Smooth muscle cell of the brain vasculature (primary cell): Measurements from ENCODE around the gene PDZD11.
"Not testable (repeated sequence)": the region's sequence is repeated elsewhere in the genome, so short reads cannot be mapped to it uniquely, and the experiment has no call there.

Source experiments
- DNase-seq: peaks from one replicate; pipeline ENCODE4 v3.0.0-alpha.2; 2012; ENCODE audit warnings: low read depth, low spot score

PDZD11 gene, protein sequence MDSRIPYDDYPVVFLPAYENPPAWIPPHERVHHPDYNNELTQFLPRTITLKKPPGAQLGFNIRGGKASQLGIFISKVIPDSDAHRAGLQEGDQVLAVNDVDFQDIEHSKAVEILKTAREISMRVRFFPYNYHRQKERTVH

DNA sequence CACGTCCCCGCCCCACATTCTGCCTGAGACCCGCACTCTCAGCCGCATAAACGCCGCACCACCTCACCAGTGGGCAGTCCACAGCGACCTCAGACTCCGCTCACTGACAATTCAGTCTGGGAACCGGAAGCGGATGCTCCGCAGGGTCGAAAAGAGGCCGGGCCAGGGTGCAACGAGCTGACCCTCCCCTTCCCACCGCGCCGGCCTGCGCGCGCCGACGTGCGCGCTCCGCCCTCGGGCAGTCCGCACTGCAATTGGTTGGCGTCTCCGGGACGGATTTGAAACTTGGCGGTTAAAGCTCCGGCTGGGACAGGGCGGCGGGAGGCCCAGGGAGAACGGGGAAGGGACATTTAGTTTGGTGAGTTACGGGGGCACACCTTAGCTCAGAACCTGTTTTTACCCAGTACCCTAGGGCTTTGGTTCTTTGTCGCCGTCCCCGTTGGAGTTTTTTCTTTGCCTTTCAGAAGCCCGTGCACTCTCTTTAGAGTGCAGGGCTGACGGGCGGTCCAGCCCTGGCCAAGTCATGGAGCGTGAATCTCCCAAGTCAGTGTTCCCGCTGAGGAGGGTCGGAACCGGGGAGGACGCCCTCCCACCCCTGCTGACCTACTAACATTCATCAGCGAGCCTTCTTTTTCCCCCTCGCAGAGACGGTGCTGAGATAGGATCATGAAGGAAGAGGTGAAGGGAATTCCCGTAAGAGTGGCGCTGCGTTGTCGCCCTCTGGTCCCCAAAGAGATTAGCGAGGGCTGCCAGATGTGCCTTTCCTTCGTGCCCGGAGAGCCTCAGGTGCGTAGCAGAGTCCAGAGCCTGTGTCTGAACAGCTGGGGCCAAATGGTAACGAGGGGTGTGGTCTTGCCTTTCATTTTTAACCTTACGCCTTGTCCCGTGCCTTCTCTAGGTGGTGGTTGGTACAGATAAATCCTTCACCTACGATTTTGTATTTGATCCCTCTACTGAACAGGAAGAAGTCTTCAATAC, at the start of gene PDZD11, which contains the start of gene KIF4A:
Gene PDZD11 (minus strand): TSS at position 135 of the 978 bp plus-strand sequence. CDS start 586 bp downstream, outside the sequence.
Gene KIF4A (plus strand): TSS at position 312 of the 978 bp plus-strand sequence. CDS start 355 bp downstream, at position 667.
- peak; percentile 40 for DNase-seq

DNA sequence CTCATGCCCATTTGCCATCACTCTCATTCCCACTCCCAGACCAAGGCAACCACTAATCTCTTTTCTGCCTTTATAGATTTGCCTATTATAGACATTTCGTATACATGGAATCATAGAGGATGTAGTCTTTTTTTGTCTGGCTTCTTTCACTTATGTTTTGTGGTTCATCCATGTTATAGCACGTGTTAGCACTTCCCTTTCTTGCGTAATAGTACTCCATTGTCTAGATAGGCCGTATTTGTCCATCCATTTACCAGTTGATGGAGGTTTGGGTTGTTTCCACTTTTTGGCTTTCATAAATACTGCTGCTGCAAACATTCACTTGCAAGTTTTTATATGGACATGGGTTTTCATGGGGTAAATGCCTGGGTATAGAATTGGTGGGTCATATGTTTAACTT, 48.6 kb upstream of the PDZD11 start:
- DNase-seq: no peak

DNA sequence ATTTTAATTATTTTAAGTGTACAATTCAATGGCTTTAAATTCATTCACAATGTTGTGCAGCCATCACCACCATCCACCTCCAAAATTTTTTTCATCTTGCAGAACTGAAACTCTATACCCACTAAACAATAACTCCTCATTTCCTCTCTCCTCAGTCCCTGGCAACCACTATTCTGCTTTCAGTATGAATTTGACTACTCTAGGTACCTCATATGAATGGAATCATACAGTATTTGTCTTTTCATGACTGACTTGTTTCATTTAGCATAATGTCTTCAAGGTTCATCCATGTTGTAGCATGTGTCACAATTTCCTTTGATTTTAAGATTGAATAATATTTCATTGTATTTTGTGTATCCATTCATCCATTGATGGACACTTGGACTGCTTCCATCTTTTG, 47.0 kb upstream of the PDZD11 start:
- no peak for DNase-seq

DNA sequence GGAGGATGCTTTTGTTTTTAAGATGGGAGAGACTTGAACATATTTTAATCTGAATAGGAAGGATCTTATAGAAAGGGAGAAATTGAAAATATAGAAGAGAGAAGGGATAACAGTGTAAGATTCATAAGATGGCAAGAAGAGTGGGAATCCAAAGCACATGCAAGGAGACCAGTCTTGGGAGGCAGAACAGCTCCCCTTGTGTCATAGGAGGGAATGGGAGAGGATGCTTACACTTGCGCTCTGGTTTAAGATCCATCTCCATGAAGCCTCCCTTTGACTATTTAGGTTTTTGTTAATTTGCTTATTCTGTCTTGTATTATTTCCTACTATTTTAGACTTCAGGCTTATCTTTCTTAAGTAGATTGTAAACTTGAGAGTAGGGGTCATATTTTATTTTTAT, 42.9 kb upstream of the PDZD11 start:
- DNase-seq: no peak

DNA sequence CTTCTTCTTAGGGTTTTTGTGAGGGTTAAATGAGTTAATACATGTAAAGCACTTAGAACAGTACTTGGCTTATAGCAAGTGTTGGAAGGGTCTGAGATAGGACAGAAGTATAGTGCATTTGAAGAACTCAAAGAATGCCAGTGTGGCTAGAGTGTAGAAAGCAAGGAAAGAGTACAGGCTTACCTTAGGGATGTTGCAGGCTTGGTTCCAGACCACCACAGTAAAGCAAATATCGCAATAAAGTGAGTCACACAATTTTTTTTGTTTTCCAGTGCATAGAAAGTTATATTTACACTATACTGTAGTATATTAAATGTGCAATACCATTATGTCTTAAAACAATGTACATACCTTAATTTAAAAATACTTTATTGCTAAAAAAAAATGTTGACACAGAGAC, 41.4 kb upstream of the PDZD11 start:
- DNase-seq: no peak

DNA sequence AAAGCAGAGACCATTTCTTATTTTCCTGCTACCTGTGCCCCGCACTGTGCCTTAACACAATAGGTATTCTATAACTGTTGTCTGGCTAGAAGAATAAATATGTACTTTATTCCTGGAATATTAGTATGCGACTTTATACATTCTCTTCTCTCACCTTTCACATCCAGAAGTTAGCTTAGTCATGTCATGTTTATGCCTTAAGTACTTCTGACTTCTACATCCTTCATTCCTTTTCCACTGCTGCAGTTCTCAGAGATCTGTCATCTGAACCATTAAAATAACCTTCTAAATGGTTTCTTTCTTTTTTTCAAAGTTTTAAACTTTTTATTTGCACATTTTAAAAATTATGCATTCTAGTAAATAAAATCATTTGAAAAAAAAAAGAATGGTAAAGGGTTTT, 34.6 kb upstream of the PDZD11 start:
- DNase-seq: no peak

DNA sequence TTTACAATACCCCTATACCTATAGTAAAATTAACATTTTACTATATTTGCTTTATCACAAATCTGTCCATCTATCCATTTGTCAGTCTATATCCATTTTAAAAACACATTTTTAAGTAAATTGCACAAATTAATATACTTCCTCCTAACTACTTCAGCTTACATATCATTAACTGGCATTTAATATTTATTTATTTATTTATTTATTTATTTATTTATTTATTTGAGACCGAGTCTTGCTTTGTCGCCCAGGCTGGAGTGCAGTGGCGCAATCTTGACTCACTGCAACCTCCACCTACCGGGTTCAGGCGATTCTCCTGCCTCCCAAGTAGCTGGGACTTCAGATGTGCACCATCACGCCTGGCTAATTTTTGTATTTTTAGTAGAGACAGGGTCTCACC, 33.9 kb upstream of the PDZD11 start:
- not testable (repeated sequence) for DNase-seq

DNA sequence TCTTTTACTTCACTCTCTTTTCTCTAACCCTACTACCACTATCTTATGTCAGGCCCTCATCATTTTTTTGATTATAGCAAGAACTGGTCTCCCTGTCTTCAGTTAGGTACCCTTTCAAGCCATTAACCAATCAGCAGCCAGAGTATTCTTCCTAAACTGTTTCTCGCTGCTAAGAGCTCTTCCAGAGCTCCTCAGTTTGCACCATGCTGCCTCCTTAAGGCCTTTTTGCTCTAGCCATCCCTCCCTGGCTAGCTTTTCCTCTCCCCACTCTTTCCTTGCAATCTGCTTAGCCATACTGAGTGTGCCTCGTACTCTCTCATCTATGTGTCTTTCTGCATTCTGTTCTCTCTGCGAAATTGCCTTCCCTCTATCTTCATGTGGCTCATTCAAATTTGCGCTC, 33.1 kb upstream of the PDZD11 start:
- DNase-seq: no peak

DNA sequence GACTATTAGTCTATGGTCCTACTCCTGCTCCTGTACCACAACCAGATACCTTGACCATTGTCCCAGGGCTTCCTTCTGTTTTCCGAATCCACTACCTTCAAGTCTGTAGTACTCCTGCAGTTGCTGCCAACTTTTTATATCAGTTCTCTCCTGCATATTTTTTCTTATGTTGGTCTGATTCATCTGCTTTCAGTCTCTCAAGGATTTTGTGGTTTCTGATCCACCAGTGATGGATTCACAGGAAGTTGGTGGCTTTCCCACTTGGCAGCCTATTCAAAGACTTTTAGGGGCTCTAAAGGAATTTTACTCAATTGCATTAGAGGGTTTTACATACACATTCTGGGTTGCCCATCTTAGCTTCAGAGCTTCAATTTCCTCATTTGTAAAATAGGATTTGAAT, 23.8 kb upstream of the PDZD11 start:
- DNase-seq: no peak

DNA sequence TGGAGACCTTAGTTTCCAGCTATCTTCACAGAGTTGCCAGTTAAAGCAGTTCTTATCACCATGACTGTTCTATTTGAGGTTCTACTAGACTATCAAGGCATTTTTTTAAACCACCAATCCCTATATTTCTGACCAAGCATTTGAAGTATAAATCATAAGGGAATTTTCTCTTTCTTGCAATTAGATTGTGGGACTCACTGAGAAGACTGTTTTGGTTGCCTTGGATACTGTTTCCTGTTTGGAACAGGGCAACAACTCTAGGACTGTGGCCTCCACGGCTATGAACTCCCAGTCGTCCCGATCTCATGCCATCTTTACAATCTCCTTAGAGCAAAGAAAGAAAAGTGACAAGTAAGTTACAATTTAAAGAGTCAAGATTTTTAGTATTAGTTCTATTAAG, 12.0 kb upstream of the PDZD11 start:
- no peak for DNase-seq

DNA sequence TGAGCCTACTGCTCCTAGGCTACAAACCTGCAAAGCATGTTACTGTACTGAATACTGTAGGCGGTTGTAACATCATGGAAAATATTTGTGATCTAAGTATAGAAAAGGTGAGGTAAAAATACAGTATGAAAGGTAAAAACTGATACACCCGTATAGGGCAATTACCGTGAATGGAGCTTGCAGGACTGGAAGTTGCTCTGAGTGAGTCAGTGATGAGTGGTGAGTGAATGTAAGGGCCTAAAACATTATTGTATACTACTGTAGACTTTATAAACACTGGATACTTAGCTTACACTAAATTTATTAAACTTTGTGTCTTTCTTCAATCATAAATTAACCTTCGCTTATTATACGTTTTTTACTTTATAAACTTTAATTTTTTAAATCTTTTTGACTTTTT, 3.9 kb upstream of the PDZD11 start:
- no peak for DNase-seq

DNA sequence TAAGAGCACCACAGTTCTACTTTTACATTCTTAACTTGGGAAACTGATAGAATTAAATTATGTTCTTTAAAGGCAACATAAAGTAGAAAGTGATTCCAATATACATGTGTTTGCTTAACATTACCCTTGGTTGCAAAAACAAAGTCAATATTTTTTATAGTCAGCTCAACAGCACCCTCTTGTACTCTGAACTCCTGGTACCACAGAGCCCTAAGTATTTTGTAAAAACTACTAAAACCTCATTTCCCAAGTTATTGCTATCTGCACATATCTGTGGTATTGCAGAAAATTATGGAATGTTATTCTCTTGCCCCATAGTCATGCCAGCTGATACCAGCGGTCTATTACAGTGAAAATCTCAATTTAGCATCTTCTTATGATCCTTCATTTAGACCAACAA, 3.1 kb upstream of the PDZD11 start:
- no peak for DNase-seq

DNA sequence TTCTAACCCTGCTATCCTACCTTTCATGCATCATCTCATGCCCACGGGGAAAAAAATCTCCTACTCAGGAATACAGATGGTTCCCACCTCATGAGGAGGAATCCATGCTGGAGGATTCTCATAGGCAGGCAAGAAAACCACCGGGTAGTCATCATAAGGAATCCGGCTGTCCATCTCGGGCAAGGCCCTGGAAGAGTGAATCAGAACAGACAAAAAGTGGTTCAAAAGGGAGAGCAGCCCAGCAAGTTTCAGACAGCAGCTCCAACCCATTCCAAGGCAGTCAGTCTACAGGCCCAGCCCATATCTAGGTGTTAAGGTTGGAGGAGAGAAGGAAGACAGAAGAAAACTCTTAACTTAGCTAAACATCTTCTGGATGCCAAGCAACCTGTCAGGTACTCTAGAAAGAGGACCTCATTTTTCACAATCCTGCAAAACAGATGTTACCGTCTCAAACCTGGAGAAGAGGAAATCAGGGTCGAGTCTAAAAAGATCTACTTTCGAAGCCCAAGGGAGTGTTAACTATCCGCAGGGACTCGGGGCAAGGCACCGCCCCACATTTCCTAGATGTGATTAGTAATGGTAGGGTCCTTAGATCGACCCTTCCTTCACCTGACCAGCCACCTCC, 447 bp downstream of the PDZD11 start:
- DNase-seq: no peak

DNA sequence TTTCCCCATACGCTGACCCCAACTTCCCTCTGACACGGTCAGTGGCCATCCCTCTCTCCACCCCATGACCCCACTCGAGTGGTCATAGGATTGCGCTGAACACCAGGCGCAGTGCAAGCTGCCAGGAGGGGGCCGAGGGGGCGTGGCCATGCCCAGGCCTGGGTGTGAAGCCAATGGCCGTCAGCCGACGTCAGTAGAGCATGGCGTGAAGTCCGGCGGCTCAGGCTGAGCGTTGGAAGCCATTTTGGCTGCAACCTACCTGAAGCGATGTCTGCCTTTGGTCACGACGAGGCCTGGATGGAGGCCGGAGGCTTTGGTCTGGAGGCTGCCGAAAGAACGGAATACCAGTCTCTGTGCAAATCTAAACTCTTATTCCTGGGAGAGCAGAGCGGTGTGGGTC, 7.8 kb downstream of the PDZD11 start, which contains the start of gene RAB41:
Gene RAB41 (plus strand): TSS at position 222 of the 400 bp plus-strand sequence. CDS start 46 bp downstream, at position 268.
- DNase-seq: no peak

DNA sequence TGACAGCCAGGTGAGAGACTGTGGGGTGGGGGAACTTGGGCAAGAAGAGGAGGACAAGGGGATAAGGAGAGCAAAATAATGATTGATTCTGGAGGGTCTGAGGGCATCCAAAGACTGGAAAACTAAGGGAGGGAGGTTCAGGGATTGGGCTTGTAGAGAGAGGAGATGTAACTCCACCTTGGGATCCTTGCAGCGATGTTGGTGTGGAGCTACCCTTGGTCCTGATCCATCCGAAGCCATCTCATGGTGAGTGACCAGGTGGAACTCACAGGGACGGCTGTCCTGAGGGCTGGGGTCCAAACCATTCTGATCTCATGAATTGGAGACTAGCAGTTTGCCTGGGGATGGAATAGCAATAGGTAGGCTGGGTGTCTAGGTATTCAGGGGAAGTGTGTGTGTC, 9.2 kb downstream of the PDZD11 start:
- no peak for DNase-seq

DNA sequence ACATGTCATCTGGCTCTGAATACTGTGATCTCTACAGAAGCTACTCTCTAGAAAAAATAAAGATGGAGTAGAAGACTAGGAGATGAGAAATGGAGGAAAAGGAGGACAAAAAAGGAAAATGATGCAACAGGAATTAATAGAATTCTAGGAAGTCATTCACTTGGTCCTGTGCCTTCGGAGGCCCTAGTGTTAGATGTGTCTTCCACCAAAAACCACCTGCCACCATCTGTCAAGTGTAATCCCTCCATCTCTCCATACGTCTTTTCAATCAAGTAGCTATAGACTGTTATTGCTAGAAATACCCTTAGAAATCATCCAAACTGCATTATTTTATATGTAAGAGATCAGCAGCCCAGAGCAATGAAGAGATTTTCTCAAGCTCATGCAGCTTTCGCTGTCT, 10.6 kb downstream of the PDZD11 start:
- DNase-seq: no peak

DNA sequence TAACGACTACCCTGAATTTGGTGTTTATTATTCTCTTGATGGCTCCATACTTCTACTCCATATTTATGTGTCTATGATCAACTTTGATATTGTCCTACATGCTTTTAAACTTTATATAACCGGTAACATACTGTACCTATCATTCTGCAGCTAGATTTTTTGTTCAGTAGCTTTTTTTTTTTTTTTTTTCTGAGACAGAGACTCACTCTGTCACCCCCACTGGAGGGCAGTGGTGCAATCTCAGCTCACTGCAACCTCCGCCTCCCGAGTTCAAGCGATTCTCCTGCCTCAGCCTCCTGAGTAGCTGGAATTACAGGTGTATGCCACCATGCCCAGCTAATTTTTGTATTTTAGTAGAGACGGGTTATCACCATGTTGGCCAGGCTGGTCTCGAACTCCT, 15.7 kb downstream of the PDZD11 start:
- not testable (repeated sequence) for DNase-seq

DNA sequence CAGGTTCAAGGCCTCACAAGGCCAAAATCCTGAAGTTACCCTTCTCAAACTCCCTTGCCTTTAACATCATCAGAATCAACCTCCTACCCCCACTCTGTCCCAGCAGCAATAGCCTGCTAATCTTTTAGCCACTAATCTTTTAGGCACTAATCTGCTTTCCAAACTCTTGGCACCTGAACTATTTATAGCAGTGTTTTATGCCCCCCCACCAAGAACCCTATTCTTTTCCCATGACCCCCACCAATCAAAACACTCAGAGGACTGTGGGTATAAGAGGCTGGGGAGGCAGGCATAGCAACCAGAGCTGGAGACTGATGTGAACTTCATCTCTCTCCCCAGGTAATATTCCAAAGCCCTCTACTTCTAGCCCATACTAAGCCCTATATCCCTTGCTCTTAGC, 21.7 kb downstream of the PDZD11 start, which contains the start of gene ARR3:
Gene ARR3 (plus strand): TSS at position 301 of the 400 bp plus-strand sequence. CDS start 1,052 bp downstream, outside the sequence.
- no peak for DNase-seq

DNA sequence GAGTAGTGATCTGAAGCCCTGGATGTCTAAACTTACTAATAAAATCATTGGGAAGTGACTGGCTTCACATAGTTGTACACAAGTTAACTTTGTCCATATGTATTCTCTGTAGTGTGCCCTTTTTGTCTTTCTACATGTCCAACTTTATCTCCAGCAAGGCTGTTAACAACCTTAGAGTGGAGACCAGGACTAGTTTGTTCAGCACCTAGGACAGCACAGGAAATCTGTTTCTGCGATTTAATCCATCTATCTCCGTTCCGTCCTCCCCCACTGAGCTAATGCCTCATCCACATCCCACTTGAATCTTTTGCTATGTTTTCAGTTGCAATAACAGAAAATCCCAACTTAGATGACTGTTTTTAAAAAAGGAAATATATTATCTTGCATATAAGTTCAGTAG, 24.9 kb downstream of the PDZD11 start:
- DNase-seq: no peak

DNA sequence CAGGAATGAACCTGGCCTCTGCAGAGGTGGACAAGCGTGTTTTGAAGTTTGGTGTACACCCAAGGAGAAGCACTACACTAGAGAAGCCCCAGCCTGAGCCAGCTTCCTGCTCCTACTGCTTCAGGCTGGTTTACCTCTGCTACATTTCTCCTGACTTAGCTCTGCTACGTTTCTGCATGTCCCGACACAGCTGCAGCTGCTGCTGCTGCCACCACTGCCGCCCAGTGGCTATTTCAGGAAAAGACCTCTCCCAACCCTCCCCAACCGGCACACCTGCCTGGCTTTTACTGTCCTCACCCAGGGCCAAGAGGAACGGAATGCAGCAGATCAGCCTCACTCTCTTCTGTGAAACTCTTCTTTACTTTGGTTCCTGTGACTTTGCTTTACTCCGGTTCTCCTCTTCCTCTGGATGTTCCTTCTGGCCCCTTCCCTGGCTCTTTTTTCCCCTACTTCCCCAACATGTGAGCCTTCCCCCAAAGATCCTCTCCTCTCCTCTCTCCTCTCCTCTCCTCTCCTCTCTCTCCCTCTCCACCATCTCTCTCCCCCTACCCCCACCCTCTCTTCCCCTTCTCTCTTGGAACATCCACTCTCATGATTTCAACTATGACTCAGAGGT, 26.7 kb downstream of the PDZD11 start:
- DNase-seq: no peak

DNA sequence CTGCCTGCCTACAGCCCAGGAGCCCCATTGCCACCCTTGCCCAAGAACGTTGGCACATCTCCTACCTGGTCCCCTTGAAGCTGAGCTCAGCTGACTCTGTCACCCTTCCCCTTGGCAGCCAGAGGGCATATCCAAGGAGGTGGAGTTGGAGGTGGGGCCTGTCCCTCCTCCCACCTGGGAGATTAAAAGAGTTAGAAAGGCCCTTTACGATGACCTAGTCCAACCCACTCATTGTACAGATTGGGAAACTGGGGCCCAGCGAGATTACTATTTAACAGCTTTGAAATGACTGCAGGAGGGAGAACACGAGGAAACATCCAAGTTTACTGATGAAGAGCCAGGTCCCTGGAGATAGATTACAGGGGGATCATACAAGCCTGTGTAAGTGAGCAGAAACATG, 29.6 kb downstream of the PDZD11 start, which contains the start of gene P2RY4:
Gene P2RY4 (minus strand): TSS at position 101 of the 400 bp plus-strand sequence. CDS start 580 bp downstream, outside the sequence.
- no peak for DNase-seq
